Breast epithelium (tissue), 4 donors: ENCODE data around the gene GORASP2. TPM values are rescaled to one million over a fixed set of nuclear protein-coding genes. Genes with fewer than 3 reads are reported as not detected.

Source experiments
- DNase-seq, 2 donors: peaks; one replicate each; pipeline ENCODE4 v3.0.0-alpha.2; 2019; ENCODE audit warnings: low spot score in 2 of 2
- H3K27ac ChIP-seq, 2 donors: fragments of 200-600 bp; sonication (generic) in 1 of 2; one replicate each; pipeline ENCODE4 v1.5.1; 2016 to 2019; ENCODE audit warnings: mild to moderate bottlenecking in 1 of 2
- H3K27me3 ChIP-seq, 2 donors: fragments of 200-600 bp; sonication (generic) in 1 of 2; one replicate each; pipeline versions ENCODE4 v1.5.1 to v1.6.0; 2017 to 2019; ENCODE audit warnings: control low read depth in 1 of 2, mild to moderate bottlenecking in 1 of 2
- H3K36me3 ChIP-seq: fragments of 200-600 bp; one replicate; pipeline ENCODE4 v1.5.1; 2019
- H3K4me1 ChIP-seq, 2 donors: fragments of 200-600 bp; sonication (generic); one replicate each; pipeline ENCODE4 v1.5.1; 2016 to 2019; ENCODE audit warnings: control low read depth in 1 of 2
- H3K4me3 ChIP-seq, 3 donors: fragments of 200-600 bp; sonication (generic); 1 replicate in 2 of 3; 2 replicates in 1 of 3; pipeline ENCODE4 v1.5.1; 2016 to 2019; ENCODE audit warnings: mild to moderate bottlenecking in 3 of 3, moderate library complexity in 2 of 3
- H3K9me3 ChIP-seq, 2 donors: fragments of 200-600 bp; sonication (generic) in 1 of 2; one replicate each; pipeline ENCODE4 v1.5.1; 2016 to 2019; ENCODE audit warnings: control low read depth in 1 of 2
- POLR2A ChIP-seq: fragments of 450-650 bp; IDR thresholded peaks from one replicate; pipeline ENCODE4 v1.6.1; 2016; ENCODE audit warnings: antibody characterized with exemption, mild to moderate bottlenecking, moderate library complexity
- POLR2AphosphoS5 ChIP-seq, 3 donors: sonication (generic); formaldehyde crosslinking; IDR thresholded peaks; one replicate each; pipeline ENCODE4 v1.6.1; 2017; ENCODE audit warnings: antibody characterized with exemption in 3 of 3
- intact Hi-C: fragments of 100-400 bp; cut with DNase I; formaldehyde crosslinking; loops from one replicate; pipeline ENCODE4 v1.15.1; 2023; ENCODE audit warnings: low total_unique reads
- total RNA-seq, 3 donors: library from RNA; depleted of rRNA; stranded (reverse); fragments of >200 nt; gene quantifications; one replicate each; pipeline ENCODE4 v1.1.0, GENCODE V29; 2016
- TF ChIP-seq, protein P1 (sequence below), 3 donors: fragments of 450-650 bp; IDR thresholded peaks; one replicate each; pipeline ENCODE4 v1.5.1; 2016 to 2017; ENCODE audit warnings: antibody characterized with exemption in 3 of 3, mild to moderate bottlenecking in 3 of 3, moderate library complexity in 3 of 3

The GORASP2 gene
- total RNA-seq, 3 donors from 2014 or later, result 31.4 to 56.5 (median 45.2) TPM

DNA sequence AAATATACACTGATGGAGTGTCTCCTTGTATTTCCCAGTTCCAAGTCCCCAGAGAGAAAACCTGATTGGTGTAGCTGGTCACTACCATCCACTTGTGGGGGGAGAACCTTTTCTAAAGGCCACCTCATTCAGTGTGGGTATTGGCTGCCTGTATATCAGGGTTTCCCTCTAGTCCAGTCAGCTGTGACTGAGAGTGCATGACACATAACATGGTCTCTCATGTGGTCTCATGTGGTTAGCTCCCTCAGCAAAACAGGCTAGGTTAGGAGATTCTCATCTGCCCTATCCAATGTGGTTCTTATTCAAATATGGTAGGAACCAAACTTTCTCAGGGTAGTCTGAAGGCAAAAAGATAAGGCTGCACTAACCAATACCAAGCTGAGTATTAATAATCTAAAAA lies 4.1 kb upstream of the GORASP2 start:
- Histone ChIP-seq H3K27me3 (no peaks in the 10 kb centered on the region), H3K4me3 (no peak overlapping the region), H3K36me3 (no peaks in the 10 kb centered on the region), H3K27ac (no peak overlapping the region), H3K4me1 (no peaks in the 10 kb centered on the region), H3K9me3 (peaks cover 10 to 11% of the 10 kb centered on the region in 2 donors)
- DNase-seq, result no peak
- intact Hi-C loops, result no loop called here
- TF ChIP-seq, protein P1, sequence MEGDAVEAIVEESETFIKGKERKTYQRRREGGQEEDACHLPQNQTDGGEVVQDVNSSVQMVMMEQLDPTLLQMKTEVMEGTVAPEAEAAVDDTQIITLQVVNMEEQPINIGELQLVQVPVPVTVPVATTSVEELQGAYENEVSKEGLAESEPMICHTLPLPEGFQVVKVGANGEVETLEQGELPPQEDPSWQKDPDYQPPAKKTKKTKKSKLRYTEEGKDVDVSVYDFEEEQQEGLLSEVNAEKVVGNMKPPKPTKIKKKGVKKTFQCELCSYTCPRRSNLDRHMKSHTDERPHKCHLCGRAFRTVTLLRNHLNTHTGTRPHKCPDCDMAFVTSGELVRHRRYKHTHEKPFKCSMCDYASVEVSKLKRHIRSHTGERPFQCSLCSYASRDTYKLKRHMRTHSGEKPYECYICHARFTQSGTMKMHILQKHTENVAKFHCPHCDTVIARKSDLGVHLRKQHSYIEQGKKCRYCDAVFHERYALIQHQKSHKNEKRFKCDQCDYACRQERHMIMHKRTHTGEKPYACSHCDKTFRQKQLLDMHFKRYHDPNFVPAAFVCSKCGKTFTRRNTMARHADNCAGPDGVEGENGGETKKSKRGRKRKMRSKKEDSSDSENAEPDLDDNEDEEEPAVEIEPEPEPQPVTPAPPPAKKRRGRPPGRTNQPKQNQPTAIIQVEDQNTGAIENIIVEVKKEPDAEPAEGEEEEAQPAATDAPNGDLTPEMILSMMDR (IDR thresholded peaks at IDR 0.05), result no peak
- TF ChIP-seq POLR2AphosphoS5 (IDR thresholded peaks at IDR 0.05) (no peak), POLR2A (no peak)

DNA sequence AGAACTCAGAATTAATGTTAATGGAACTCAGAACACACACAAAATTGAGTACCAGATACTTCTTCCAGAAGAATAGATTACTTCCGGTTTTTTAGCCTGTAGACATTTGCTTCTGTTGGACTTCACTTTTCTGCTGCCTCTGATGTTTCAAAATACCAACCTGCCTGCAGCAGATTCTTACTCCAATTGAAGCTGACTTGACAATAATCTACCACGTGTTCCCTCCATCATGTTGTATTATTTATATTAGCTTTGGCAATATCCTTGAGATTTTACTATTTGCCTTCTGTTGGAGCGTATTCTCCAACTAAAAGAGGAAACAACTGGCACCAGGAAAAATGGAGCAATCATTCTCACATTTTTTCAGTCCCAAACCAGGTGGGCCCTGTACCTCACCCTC lies 3.1 kb upstream of the GORASP2 start:
- Histone ChIP-seq H3K27me3 (no peaks in the 10 kb centered on the region), H3K4me1 (no peaks in the 10 kb centered on the region), H3K27ac (no peak overlapping the region), H3K36me3 (no peaks in the 10 kb centered on the region), H3K9me3 (peaks cover 10 to 11% of the 10 kb centered on the region in 2 donors), H3K4me3 (no peak overlapping the region)
- intact Hi-C loops, result no loop called here
- TF ChIP-seq, protein P1 (IDR thresholded peaks at IDR 0.05), result no peak
- no peak for TF ChIP-seq POLR2A
- TF ChIP-seq POLR2AphosphoS5 (IDR thresholded peaks at IDR 0.05), result no peak
- no peak for DNase-seq

DNA sequence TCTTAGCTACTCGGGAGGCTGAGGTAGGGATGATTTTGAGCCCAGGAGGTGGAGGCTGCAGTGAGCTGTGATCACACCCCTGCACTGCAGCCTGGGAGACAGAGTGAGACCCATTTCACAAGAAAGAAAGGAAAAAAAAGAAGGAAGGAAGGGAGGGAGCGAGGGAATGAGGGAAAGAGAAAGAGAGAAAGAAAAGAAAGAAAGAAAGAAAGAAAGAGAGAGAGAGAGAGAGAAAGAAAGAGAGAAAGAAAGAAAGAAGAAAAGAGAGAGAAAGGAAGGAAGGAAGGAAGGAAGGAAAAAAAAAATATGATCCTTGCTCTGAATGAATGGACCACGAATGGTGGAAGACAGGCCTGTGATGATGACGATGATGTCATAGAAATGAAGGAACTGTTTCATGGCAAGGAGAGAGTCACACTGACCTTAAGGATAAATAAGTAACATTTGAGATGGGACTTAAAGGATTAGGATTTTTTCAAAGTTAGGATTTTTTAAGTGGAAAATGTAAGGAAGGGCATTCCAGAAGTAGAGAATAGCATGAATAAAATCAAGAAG lies 2.2 kb upstream of the GORASP2 start:
- Histone ChIP-seq H3K4me3 (no peak overlapping the region), H3K36me3 (no peaks in the 10 kb centered on the region), H3K27ac (no peak overlapping the region), H3K4me1 (no peaks in the 10 kb centered on the region), H3K9me3 (peaks cover 10 to 11% of the 10 kb centered on the region in 2 donors), H3K27me3 (no peaks in the 10 kb centered on the region)
- intact Hi-C loops, result no loop called here
- DNase-seq, result no peak
- no peak for TF ChIP-seq POLR2AphosphoS5 (IDR thresholded peaks at IDR 0.05)
- TF ChIP-seq, protein P1 (IDR thresholded peaks at IDR 0.05), result no peak
- TF ChIP-seq POLR2A, result no peak

DNA sequence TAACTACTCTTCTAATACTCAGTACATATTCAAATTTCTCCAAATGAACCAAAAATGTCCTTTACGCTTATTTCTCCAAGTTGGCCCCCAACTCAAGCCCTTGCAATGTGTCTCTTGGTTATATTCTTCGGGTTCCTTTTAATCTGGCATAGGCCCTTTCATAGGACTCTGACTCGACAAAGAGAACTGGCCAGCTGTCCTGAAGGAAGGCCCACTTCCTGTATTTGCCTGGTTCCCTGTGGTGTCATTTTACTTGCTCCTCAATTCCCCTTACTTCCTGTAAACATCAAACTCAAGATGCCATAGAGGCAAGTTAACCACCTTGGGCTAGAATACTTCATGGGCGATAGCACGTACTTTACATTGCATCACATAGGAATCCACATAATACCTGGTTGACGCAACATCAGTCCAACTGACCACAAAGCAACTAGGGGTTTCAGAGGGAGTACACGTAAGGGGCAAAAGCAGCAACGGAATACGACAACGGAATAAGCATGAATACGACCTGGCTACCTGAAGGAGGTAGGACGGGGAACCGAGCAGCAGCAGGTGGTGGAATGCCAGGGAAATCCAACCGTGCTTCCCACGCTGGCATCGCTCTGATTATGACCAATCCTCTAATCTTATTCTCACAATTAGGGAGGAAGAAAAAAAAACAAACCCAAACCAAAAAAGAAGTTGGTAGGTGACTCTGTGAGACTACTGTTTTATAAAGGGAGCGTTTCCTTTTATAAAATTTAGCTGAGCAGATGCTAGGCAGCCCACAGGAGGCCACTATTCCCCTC lies 823 bp upstream of the GORASP2 start:
- Histone ChIP-seq H3K36me3 (no peaks in the 10 kb centered on the region), H3K4me1 (no peaks in the 10 kb centered on the region), H3K4me3 (peak overlapping the region; percentile 80 to 92 (median 84)), H3K27me3 (no peaks in the 10 kb centered on the region), H3K9me3 (peaks cover 8 to 10% of the 10 kb centered on the region in 2 donors), H3K27ac (peak overlapping the region; percentile 95 to 98)
- intact Hi-C loops, result no loop called here
- TF ChIP-seq POLR2A, result no peak
- TF ChIP-seq, protein P1 (IDR thresholded peaks at IDR 0.05), result no peak
- no peak for TF ChIP-seq POLR2AphosphoS5 (IDR thresholded peaks at IDR 0.05)
- no peak for DNase-seq

DNA sequence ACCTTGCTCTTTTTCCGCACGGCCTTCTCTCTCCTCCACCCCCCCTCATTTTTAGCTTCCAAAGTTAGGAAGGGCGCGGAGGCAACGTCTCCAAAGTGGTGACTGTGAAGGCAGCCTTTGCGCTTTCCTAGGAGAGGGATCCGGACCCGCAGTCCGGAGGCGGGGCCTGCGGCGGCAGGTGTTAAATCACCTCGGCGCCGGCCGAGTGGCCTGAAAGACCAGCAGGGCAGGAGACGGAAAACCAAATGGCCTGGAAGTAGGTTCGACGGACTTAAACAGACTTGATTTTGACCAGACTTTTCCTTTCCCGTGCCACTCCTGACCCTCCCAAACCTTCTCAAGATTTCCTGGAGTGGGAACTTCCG lies 615 bp downstream of the GORASP2 start:
- intact Hi-C loops, result no loop called here
- no peaks in the 10 kb centered on the region for H3K9me3 ChIP-seq
- no peaks in the 10 kb centered on the region for H3K36me3 ChIP-seq
- TF ChIP-seq POLR2A (no peak), POLR2AphosphoS5 (IDR thresholded peaks at IDR 0.05) (no peak)
- TF ChIP-seq, protein P1 (IDR thresholded peaks at IDR 0.05), result no peak
- H3K27ac ChIP-seq, result peak overlapping the region; percentile 95 to 98
- peak overlapping the region; percentile 80 to 92 (median 84) for H3K4me3 ChIP-seq
- no peaks in the 10 kb centered on the region for H3K27me3 ChIP-seq
- no peaks in the 10 kb centered on the region for H3K4me1 ChIP-seq
- peak; percentile 43 to 67 for DNase-seq
